AG10803 (cell line): ENCODE results near the gene KRTAP9-6.

Experiments
- DNase-seq: peaks from one replicate; pipeline ENCODE4 v3.0.0; 2010; ENCODE audit warnings: low read depth
- H3K4me3 ChIP-seq: 2 replicates; pipeline ENCODE4 v1.5.1; 2011; ENCODE audit warnings: mild to moderate bottlenecking, low read length, control low read depth
- TF ChIP-seq, protein P1 (sequence below): conservative IDR thresholded peaks from 2 replicates; pipeline ENCODE4 v1.5.1; 2011; ENCODE audit warnings: mild to moderate bottlenecking, low read length, control low read depth, inconsistent platforms

Gene KRTAP9-6

DNA sequence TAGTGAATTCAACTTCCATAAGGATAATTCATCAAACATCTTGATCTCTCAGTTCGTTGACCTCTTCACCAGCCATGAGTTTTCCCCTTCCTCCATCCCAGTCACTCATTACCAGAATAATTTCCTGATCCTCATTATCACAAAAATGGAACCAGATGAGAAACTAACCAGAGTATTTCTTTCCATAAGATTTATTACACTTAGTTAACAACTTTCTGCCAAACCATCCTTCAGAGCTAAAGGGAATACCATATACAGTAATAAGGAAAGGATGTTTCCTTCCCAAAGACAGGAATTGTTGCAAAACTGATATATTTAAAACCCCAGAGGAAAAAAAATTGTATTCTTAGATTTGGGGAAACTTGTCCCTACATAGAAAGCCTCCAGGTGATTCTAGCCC is 28.8 kb downstream of the KRTAP9-6 start:
- H3K4me3 ChIP-seq: no peak overlapping the region
- DNase-seq: peak; percentile 45
- TF ChIP-seq, protein P1, sequence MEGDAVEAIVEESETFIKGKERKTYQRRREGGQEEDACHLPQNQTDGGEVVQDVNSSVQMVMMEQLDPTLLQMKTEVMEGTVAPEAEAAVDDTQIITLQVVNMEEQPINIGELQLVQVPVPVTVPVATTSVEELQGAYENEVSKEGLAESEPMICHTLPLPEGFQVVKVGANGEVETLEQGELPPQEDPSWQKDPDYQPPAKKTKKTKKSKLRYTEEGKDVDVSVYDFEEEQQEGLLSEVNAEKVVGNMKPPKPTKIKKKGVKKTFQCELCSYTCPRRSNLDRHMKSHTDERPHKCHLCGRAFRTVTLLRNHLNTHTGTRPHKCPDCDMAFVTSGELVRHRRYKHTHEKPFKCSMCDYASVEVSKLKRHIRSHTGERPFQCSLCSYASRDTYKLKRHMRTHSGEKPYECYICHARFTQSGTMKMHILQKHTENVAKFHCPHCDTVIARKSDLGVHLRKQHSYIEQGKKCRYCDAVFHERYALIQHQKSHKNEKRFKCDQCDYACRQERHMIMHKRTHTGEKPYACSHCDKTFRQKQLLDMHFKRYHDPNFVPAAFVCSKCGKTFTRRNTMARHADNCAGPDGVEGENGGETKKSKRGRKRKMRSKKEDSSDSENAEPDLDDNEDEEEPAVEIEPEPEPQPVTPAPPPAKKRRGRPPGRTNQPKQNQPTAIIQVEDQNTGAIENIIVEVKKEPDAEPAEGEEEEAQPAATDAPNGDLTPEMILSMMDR: no peak

DNA sequence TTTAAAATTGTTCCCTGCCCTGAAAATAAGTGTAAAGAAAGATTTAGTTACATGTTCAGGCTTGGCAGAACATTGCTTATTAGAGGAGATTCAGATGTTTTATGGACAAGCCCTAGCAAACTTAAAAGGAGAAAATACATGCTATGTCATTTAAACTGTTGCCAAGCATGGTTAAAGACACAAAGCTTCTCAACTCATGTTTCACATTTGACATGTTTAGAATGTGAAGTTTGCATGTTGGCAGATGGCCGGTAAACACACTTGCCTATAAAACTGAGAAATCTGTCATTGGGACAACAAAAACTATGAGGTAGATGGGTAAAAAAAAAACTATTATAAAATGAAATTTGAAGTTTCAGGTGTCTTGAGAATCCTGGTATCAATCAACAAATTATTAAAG is 31.7 kb downstream of the KRTAP9-6 start:
- no peak for DNase-seq
- no peak overlapping the region for H3K4me3 ChIP-seq
- TF ChIP-seq, protein P1: no peak

DNA sequence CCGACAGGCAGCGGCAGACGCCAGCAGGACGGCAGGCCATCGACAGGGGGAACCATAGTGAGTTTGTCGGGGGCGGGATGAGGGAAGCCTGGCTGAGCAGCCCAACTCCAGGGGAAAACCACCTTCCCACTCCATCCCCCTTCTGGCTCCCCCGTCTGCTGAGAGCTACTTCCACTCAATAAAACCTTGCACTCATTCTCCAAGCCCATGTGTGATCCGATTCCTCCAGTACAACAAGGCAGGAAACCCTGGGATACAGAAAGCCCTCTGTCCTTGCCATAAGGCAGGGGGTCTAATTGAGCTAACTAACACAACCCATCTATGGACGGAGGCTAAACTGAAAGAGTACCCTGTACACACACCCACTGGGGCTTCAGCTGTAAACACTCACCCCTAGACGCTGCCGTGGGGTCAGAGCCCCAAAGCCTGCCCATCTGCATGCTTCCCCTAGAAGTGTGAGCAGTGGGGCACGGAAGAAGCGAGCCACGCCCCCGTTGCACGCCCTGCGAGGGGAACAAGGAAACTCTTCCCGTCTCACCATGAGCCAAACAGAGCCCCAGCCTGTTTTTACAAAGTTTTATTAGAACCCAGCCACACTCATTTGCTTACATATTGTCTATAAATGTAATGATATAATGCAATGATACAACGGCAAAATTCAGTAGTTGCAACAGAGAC is 33.4 kb downstream of the KRTAP9-6 start:
- H3K4me3 ChIP-seq: no peak overlapping the region
- no peak for DNase-seq
- TF ChIP-seq, protein P1: no peak

DNA sequence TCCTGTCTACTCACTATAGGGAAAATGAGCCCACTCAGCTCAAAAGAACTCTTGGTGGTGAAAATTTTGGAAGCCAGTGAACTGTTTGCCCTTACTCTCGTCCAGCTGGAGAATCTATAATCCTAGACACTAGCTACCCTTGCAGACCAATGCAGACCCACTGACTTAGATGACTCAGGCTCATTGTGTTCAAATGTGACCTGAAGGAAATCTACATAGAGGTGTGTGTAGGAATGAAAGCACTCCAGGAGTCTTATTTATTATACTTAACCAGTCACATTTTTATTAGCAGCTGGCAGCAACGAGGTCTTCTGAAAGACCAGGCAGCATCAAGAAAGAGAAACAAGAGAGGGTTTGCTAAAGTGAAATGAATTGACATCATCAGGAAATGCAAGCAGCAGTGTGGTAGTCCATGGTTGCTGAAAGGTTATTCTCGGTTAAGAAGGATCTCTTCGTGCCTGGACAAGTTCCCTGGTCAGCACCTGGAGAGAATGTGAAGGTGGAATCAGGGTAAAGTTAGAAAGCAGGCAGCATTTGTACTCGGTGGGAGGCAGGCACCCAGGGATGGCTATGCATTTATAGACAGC is 36.1 kb downstream of the KRTAP9-6 start:
- H3K4me3 ChIP-seq: no peak overlapping the region
- DNase-seq: no peak
- TF ChIP-seq, protein P1: no peak

DNA sequence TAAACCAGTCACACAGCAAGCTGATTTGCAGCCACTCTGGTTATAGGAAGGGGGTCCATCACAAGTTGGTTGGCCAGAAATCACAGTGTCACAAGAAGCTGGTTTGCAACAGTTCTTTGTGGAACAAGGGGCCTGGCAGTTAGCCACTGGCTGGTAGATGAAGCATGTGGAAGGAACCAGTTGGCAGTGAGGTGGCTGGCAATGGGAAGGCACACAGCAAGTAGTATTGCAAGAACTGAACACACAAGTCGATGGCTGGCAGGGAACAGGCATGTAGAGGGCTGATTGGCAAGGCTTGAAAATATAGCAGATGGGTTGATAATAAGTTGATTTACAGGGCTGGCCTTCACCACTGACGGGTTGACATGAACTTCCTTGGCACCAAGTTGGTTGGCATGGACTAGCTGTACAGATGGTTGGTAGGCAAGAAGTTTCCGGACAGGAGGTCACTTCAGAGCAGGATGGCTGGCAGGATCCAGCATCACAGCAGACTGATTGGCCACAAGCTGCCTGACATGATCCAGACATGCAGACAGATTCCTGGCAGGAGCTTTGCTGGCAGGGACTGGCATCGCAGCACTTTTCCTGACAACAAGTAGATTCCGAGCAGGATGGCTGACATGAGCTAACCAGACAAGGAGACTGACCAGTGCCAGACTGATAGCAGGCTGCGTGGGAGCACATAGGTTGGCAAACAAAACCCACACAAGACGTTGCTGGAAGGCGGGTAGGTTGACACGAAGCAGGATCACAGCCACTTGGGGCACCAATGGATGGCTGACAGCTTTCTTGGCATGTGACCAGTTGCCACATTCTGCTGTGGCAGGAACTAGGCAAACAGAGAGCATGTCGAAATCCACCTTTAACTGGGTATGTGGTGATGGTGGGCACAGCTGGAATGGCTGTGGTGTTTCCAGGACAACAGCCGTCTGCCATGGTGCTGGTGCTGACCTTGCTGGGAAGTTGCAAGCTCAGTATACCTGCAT is 37.0 kb downstream of the KRTAP9-6 start, which contains the start of gene KRTAP29-1:
KRTAP29-1 (minus strand) TSS at position 936 of the 986 bp plus-strand sequence; CDS start at position 936, 0 bp downstream.
- H3K4me3 ChIP-seq: no peak within 1 kb of the TSS
- TF ChIP-seq, protein P1: no peak
- DNase-seq: no peak

DNA sequence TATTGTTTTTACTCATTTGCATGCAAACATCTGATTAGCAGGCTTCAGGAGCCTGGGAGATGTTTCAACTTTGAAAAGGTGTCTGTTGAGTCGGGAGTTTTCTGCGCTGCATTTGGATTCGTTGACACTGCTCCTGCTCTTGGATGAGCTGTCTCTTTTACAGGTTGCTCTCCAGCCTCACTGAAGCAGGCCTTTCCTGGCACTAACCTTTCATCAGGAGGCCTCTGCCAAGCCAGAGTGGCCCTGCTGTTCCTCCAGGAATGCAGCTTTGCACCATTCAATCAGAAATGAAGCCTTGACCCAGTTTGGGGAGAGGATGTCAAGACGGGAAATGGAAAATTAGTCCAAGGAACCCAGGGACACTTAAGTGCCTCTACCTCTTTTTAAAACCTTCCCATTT is 37.8 kb downstream of the KRTAP9-6 start:
- no peak overlapping the region for H3K4me3 ChIP-seq
- TF ChIP-seq, protein P1: no peak
- no peak for DNase-seq
